Measurements from ENCODE around the gene ATXN1.

ATXN1 gene

DNA sequence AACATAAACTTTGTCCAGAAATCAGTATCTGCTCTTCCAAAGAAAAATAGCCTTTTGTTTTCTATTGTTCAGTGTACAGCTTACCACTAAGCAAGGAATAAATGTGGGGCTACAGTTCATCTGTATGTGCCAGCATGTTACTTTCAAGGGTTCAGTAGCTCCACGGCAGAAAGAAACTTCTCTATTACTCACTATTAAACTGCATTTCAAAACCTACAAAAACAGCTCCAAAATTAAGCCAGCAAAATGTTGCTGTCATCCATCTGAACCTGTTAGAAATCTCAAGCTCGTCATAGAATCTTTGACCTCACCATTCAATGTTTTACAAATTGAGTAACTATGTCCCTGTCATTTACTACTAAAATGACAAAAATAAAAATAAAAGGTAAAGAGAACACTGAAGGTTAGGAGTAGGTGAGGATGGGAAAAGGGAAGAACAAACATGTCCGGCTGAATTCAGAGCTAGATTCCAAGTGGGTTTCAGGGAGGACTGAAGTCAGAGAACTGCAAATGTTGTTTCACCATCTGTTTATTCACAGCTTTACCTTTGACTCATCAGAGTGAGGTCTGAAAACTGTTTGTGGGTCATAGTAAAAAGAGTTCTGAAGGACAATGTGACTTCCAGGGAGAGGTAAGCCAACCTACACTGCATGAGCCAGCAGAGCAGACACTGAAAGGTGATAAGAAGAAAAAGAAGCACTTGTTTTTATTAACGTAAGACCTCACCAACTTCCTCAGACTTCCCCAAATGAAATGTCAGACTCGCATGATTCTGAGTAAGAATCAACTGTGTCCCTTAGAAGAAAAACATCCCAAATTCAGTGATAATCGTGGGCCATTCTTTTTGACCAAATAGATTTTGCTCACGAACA lies 62.0 kb downstream of the ATXN1 start:
- TF ChIP-seq, protein P1, sequence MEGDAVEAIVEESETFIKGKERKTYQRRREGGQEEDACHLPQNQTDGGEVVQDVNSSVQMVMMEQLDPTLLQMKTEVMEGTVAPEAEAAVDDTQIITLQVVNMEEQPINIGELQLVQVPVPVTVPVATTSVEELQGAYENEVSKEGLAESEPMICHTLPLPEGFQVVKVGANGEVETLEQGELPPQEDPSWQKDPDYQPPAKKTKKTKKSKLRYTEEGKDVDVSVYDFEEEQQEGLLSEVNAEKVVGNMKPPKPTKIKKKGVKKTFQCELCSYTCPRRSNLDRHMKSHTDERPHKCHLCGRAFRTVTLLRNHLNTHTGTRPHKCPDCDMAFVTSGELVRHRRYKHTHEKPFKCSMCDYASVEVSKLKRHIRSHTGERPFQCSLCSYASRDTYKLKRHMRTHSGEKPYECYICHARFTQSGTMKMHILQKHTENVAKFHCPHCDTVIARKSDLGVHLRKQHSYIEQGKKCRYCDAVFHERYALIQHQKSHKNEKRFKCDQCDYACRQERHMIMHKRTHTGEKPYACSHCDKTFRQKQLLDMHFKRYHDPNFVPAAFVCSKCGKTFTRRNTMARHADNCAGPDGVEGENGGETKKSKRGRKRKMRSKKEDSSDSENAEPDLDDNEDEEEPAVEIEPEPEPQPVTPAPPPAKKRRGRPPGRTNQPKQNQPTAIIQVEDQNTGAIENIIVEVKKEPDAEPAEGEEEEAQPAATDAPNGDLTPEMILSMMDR (IDR thresholded peaks at IDR 0.05), result no peak

DNA sequence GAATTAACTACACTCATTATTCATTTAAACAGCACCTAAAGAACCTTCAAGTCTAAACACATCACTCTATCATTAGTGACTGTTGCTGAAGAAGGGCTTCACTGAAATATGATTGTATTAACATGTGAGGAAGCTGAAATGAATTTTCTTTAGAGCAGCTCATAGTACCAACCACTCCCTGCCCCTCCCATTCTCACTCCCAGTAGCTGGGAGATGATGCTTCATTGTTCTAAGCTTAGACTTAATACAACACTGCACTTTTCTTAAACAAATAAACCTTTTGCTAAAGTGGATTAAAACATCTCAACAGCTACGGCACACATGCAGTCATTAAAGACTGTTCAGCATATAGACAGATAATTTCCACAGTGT lies 63.1 kb downstream of the ATXN1 start:
- TF ChIP-seq, protein P1 (IDR thresholded peaks at IDR 0.05), result no peak

DNA sequence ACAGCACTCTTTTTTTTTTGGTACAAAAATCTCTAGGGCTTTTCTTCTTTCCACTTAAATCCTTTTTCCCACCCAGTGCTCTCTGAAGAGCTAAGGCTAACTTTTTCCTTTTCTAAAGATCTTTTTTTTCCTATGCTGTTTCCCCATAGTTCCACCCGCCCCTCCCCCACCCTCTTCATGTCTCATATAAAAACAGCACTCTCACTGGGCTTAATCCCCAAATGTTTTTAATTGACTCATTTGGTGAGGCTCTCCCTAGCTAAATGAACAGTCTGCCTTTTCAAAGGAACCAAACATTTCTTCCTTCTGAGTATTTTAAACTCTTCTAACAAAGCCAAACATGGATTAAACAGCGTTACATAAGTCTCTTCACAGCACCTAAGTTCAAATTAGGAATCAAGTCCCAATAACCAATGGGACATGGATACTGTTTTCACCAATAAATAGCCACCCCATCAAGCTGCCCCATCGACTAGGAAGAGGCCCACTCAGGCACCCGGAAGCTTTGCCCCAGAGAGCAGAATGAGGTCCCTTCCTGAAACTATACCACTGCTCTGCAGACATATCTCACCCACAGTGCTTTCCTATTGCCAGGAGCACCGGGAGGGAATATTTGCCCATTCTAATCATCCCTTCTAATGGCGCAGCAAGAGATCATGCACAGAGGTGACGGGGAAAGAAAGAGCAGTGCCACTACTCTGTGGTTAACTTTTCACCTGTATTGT lies 63.7 kb downstream of the ATXN1 start:
- TF ChIP-seq, protein P1 (IDR thresholded peaks at IDR 0.05), result no peak

DNA sequence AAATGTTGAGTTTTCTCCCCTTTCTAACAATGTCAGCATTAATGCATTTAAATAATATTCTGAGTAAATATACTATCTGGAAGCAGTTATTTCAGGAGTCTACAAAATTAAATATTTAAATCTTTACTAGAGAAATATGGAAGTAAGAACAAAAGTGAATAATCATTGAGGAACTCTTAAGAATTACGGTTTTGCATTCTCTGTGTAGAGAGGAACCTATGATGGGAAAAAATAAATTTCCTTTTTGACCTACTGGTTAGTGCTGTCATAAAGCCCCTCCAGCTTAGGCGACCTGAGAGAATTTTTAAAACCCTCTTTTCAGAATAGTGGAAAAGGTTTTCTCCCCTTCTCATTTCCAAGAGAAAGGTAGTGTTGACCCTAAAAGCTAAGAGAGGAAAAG lies 64.8 kb downstream of the ATXN1 start:
- TF ChIP-seq, protein P1 (IDR thresholded peaks at IDR 0.05), result no peak

DNA sequence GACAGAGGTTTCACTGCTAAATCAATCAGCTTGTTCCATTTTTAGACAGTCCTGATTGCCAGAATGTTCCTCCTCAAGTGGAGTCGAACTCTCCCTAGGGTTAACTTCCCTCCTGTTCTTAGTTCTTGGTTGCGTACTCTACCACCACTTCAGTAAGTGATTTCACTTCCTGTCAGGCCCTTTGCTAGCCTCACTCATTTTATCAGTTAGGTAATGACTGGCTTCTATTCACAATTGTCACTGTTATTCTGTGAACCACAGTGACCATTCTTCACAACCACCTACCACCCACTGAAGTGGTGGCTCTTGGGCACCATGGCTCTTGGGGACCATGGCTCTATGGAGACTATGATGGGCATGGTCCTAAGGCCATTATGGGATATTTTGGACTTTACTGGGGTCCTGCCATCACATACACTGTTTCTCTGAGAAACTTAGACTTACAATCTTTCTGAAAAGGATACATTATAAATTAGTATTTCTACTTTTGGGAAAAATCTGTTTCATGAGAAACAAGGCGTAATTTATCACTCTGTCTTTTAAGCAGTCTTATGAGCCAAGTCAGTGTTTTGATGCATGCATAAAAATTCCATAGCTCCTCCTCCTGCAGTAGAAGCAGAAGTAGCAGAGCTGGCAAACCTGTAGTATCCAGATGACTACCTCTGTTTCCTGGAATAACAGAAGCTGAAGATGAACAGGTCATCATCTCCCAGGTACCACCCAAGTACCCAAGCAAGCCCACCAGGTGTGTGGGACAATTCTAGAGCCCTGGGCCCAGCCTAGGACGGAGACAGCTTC lies 66.3 kb downstream of the ATXN1 start:
- TF ChIP-seq, protein P1 (IDR thresholded peaks at IDR 0.05), result no peak

DNA sequence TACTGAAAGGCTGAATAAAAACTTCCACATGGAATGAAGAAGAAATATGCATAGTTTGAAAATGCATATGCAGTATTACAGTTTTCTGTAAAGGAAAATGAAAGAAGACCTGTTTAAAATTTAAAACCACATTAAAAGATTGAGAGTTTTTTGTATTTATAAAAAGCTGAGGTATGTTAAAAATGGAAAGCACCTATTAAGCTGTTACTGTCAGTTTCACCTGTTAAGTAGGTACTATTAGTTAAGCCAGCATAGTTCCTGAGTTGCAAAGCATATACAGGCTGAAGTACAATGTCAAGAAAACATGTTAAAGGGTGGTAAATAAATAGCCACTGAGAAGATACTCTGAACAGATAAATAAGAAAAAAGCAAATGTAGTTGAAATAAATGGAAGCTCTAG lies 69.9 kb downstream of the ATXN1 start:
- TF ChIP-seq, protein P1 (IDR thresholded peaks at IDR 0.05), result no peak

DNA sequence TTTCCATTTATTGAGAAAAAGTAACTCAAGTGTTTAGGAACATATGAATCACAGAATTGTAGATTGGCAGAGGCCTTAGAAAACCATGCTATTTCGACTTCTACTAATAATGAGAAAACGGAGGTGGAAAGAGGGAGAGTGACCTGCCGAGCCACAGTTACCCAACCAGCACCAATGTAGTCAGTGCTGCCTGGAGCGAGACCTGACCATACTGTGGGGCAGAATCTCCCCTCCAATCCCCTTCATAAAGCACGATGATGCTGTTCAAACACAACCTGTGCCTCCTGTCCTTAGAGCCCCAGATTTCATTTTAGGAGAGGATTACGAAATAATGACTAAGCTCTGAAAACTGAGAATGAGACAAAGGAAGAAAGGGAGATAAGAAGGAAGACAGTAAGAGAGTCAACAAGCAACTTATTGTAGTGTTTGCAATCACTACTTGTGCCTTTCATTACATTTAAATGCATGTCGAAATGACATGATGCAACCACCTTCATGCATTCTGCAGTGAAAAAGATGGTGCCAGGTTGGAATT lies 70.6 kb downstream of the ATXN1 start:
- TF ChIP-seq, protein P1 (IDR thresholded peaks at IDR 0.05), result no peak
